ENCODE results near the gene EPX. TPM values are rescaled to one million over a fixed set of nuclear protein-coding genes. Genes with fewer than 3 reads are reported as not detected.

EPX gene
- total and polyA plus RNA-seq, 12 donors: not detected

DNA sequence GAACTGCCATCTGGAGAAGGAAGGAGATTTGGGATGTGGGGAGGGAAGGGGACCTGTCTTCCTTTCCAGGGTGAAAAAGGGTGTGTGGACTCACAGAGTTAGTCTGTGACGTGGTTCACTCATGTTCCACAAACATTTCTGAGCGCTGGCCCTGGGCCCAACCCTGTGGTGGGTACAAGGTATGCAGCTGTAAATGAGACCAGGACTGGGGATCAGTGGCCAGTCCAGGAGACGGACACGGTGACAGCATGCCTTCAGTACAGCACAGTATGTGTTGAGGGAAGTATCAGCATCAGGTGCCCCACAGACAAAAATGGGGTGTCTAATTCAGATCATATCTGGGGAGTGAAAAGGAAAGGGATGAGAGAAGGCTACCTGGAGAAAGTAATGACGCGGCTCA, 5.5 kb upstream of the EPX start:
- H3K27me3 ChIP-seq: no peaks in the 10 kb centered on the region
- H3K27ac ChIP-seq: no peak overlapping the region
- no peaks in the 10 kb centered on the region for H3K9me3 ChIP-seq (replicated peaks in 1 of 3)
- 67 to 92% (median 86%) methylated on average over 6 of the region's 6 CpGs for WGBS, 4 donors
- no peak overlapping the region for H3K4me3 ChIP-seq
- H3K4me1 ChIP-seq (replicated peaks in 1 of 2): no peaks in the 10 kb centered on the region
- DNase-seq: no peak
- no peaks in the 10 kb centered on the region for H3K36me3 ChIP-seq (replicated peaks in 1 of 2)
- intact Hi-C loops (cut with DNase I): no loop called here
- TF ChIP-seq, protein P1, sequence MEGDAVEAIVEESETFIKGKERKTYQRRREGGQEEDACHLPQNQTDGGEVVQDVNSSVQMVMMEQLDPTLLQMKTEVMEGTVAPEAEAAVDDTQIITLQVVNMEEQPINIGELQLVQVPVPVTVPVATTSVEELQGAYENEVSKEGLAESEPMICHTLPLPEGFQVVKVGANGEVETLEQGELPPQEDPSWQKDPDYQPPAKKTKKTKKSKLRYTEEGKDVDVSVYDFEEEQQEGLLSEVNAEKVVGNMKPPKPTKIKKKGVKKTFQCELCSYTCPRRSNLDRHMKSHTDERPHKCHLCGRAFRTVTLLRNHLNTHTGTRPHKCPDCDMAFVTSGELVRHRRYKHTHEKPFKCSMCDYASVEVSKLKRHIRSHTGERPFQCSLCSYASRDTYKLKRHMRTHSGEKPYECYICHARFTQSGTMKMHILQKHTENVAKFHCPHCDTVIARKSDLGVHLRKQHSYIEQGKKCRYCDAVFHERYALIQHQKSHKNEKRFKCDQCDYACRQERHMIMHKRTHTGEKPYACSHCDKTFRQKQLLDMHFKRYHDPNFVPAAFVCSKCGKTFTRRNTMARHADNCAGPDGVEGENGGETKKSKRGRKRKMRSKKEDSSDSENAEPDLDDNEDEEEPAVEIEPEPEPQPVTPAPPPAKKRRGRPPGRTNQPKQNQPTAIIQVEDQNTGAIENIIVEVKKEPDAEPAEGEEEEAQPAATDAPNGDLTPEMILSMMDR (IDR thresholded peaks at IDR 0.05): no peak
- TF ChIP-seq POLR2A (IDR thresholded peaks at IDR 0.05): no peak

DNA sequence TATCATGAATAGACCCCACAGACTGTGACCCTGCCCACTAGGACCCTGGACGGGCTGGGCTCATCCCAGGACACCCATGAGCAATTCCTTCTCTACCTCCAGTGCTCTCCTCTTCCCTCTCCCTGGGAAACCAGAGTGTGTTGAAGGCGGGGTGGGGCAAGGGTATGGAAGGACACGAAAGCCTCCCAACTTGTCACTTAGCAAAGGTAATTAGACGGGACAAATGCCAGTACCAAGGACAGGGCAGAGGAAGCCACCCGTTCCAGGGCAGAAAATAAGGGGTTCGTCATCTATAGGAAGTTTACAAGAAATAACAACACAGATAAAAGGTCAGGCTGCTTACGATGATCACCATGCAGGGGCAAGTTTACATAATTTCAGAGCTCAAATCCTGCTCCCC, 4.9 kb upstream of the EPX start:
- intact Hi-C loops (cut with DNase I): no loop called here
- no peak for TF ChIP-seq POLR2A (IDR thresholded peaks at IDR 0.05)
- TF ChIP-seq, protein P1 (IDR thresholded peaks at IDR 0.05): no peak
- no peaks in the 10 kb centered on the region for H3K27me3 ChIP-seq

DNA sequence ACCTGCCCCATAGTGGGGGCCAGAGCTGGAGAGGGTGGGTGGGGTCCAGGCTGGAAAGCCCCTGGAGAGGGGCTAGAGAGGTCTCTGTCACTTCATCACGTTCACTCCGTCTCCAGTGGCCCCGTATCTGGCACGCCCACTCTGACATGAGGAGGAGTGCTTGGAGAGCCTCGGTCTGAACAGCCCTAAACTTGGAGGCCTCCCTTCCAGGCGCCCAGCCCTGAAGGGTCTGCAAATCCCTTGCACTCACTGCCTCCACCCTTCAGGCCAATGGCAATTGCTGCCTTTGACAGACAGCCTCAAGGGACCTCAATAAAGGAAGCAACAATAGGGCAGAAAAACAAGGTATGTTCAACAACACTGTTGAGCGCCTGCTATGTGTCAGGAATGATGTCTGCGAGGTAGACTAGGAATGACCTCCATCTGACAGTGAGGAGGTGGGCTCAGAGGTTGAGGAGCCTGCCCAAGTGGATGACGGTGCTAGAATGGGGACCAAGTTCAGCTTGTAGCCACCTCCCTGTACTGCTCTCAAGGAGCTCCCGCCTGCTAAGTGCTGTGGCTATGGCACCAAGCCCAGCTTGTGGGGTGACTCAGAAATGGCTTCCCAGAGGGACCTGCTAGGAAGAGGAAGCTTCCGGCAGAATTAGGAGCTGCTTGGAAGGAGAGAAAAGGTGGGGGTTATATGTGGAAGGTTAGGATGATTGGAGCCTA, 2.9 kb upstream of the EPX start:
- intact Hi-C loops (cut with DNase I): no loop called here
- WGBS, 4 donors: 25 to 54% (median 48%) methylated on average over 5 to 11 of the region's 11 CpGs
- no peak overlapping the region for H3K4me3 ChIP-seq
- TF ChIP-seq POLR2A (IDR thresholded peaks at IDR 0.05): no peak
- TF ChIP-seq, protein P1 (IDR thresholded peaks at IDR 0.05): no peak
- no peaks in the 10 kb centered on the region for H3K27me3 ChIP-seq
- no peaks in the 10 kb centered on the region for H3K36me3 ChIP-seq (replicated peaks in 1 of 2)
- no peaks in the 10 kb centered on the region for H3K9me3 ChIP-seq (replicated peaks in 1 of 3)
- H3K27ac ChIP-seq: no peak overlapping the region
- no peaks in the 10 kb centered on the region for H3K4me1 ChIP-seq (replicated peaks in 1 of 2)
- peak; percentile 38 to 77 (median 75) for DNase-seq

More for the DNA sequence above, 4.9 kb upstream of the EPX start:
- DNase-seq: no peak
- Histone ChIP-seq H3K4me1 (replicated peaks in 1 of 2) (no peaks in the 10 kb centered on the region), H3K27ac (no peak overlapping the region), H3K36me3 (replicated peaks in 1 of 2) (no peaks in the 10 kb centered on the region), H3K4me3 (no peak overlapping the region), H3K9me3 (replicated peaks in 1 of 3) (no peaks in the 10 kb centered on the region)
- 49 to 53% (median 50%) methylated on average over 7 of the region's 7 CpGs for WGBS, 4 donors

DNA sequence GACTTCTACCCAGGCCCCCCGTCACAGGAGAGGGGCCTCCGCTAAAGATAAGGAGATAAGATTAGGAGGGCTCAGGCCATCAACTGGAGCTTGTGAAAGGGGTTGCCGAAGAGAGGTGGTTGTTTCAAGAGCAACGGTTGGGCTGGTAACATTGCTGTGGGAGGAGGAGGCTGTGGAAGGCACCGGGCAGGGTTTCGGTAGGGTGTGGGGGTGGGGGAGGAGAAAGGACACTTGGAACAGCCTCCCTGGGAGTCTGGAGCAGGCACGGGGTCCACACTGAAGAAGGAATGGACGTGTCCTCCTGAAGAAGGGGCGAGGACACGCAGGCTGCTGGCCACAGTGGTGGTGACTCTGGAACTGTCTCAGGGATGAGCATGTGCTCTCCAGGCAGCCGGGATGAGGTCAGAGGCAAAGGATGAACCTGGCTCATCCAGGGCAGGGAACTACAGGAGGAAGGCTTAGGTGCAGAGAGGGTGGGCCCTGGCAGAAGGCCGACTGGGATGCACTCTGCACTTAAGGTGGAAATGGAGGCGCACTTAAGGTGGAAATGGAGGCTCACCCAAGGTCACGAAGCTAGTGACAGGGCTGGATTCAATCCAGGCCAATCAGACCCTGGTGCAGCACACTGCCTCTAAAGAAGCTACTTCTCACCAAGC, 1.2 kb upstream of the EPX start:
- TF ChIP-seq, protein P1 (IDR thresholded peaks at IDR 0.05): no peak
- TF ChIP-seq POLR2A (IDR thresholded peaks at IDR 0.05): no peak
- Histone ChIP-seq H3K27ac (no peak overlapping the region), H3K4me3 (no peak overlapping the region), H3K27me3 (no peaks in the 10 kb centered on the region), H3K9me3 (replicated peaks in 1 of 3) (no peaks in the 10 kb centered on the region), H3K36me3 (replicated peaks in 1 of 2) (no peaks in the 10 kb centered on the region), H3K4me1 (replicated peaks in 1 of 2) (no peaks in the 10 kb centered on the region)
- no peak for DNase-seq
- intact Hi-C loops (cut with DNase I): no loop called here
- WGBS, 4 donors: 42 to 52% (median 49%) methylated on average over 13 to 14 of the region's 14 CpGs

Data from adrenal gland (tissue), 12 donors.